ENCODE results near the gene SNCG.
"Not testable (repeated sequence)": the region's sequence is repeated elsewhere in the genome, so short reads cannot be mapped to it uniquely, and the experiment has no call there.

The SNCG gene

GRCh38 chr10:87008303-87008702, 49.9 kb downstream of the SNCG start:
- H3K4me3 ChIP-seq (ENCODE audit: low read length); DNase-seq (ENCODE audit: low read depth, low spot score): not testable (repeated sequence)

GRCh38 chr10:87009134-87009696, 50.8 kb downstream of the SNCG start:
- H3K4me3 ChIP-seq (ENCODE audit: low read length); DNase-seq (ENCODE audit: low read depth, low spot score): not testable (repeated sequence)

All from Jurkat, Clone E6-1 (cell line).